NCI-H748 (cell line): ENCODE data around the gene OR1A1.
"Not testable (repeated sequence)": the region's sequence is repeated elsewhere in the genome, so short reads cannot be mapped to it uniquely, and the experiment has no call there.

Experiments used
- DNase-seq: peaks from one replicate; lab custom pipeline; 2025; ENCODE audit not compliant: unreplicated experiment; lab: John Stamatoyannopoulos, UW

OR1A1 gene, protein sequence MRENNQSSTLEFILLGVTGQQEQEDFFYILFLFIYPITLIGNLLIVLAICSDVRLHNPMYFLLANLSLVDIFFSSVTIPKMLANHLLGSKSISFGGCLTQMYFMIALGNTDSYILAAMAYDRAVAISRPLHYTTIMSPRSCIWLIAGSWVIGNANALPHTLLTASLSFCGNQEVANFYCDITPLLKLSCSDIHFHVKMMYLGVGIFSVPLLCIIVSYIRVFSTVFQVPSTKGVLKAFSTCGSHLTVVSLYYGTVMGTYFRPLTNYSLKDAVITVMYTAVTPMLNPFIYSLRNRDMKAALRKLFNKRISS

GRCh38 chr17:3207367-3207766 is at the start of gene OR1A1:
TSS of gene OR1A1 (plus strand) at chr17:3207667. CDS start at chr17:3215621, 7,954 bp downstream.
- DNase-seq, result no peak

DNA sequence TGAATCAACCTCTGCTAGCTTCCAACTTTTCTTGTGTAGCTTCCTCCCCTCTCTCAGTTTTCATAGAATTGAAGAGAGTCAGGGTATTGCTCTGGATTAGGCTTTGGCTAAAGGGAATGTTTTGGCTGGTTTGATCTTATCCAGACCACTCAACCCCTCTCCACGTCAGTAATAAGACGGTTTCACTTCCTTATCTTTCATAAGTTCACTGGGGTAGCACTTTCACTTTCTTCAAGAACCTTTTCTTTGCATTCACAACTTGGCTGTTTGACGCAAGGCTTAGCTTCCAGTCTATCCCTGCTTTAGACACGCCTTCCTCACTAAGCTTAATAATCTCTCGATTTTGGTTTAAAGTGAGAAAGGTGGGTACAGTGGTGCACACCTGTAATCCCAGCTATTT is 39.9 kb upstream of the OR1A1 start:
- no peak for DNase-seq

- no peak for DNase-seq
Observed at GRCh38 chr17:3189961-3190360, 17.5 kb upstream of the OR1A1 start.

- no peak for DNase-seq
Observed at GRCh38 chr17:3197219-3197618, 10.2 kb upstream of the OR1A1 start, which contains the start of gene OR1A2. TSS of gene OR1A2 (plus strand) at chr17:3197519. CDS start at chr17:3197519, 0 bp downstream.

GRCh38 chr17:3208484-3208883 is 1.0 kb downstream of the OR1A1 start:
- DNase-seq, result no peak

DNA sequence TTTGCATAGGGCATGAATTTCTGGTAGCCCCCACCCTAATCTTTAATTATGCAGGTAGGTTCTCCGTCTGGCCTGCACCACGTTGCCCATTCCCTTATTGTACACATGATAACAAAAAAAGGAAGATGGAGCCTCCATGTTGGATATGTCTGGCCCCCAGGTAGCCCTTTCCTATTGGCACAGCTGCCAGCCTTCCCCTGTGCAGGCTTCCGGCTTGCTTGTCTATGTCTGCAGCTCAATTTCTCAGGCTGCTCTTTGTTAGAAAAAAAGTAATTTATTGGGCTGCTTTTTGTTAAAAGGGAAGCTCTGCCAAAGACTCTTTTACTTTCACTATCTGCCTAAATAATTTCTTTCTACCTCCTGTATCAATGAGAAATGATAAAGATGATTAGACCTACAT is 5.5 kb downstream of the OR1A1 start:
- DNase-seq, result no peak

DNA sequence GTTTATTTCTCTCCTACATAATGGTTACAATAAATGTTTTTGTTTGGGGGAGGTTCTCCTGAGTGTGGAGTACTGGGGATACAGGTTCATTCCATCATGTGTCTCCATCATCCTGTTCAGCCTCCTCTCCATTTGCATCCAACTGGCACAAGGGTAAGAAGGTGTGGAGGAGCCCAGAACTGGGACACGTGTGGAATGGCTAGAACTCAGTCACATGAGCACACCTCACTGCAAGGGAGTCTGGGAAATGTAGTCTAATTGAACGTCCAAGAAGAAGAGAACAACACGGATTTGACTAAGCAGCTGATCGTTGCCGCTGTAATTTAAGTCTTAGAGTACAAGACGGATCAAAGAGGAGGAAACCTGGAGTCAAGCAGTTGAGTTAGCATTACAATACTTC is 6.1 kb downstream of the OR1A1 start:
- DNase-seq, result no peak

DNA sequence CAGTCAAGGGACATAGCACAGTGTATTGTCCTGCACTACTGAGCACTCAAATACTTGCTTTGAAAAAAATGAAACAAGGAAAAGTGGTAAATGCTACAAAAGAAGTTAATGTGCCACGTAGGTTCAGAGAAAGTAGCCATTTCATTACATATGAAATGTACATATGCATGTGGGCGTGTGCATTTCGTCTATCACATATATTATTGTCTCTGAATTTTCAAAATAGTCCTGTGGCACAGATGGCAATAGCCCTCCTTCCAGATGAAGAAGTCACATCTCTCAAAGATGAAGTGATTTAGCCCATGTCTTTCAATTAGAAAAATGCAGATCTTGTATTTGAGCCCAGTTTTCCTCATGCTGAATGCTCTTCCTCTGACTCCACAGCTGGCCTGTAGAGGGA is 12.5 kb downstream of the OR1A1 start:
- DNase-seq, result not testable (repeated sequence)

DNA sequence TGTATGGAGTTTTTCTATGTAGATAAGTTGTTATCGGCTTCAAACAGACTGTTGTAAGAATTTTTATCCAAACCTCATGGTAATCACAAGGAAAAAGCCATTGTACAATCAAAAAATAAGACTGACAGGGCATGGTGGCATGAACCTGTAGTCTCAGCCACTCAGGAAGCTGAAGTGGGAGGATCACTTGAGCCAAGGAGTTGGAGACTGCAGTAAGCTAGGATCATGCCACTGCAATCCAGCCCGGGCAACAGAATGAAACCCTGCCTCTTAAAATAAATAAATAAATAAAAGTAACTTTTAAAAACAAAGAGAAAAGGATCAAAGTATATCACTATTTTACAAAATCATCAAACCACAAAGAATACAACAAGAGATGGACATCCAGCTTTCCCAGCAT is 14.4 kb downstream of the OR1A1 start:
- no peak for DNase-seq

DNA sequence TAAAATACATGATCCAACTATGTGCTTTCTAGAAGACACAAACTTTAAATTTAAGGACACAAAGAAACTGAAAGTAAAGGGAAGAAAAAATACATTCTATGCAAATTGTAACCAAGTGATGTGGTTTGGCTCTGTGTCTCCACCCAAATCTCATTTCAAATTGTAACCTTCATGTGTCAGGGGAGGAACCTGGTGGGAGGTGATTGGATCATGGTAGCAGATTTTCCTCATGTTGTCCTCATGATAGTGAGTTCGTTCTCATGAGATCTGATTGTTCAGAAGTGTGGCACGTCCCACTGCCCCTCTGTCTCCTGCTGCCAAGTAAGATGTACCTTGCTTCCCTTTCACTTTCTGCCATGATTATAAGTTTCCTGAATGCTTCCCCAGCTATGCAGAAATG is 15.0 kb downstream of the OR1A1 start:
- DNase-seq, result no peak

GRCh38 chr17:3224721-3225352 is 17.4 kb downstream of the OR1A1 start:
- DNase-seq, result not testable (repeated sequence)

- DNase-seq, result not testable (repeated sequence)
Observed at GRCh38 chr17:3232300-3232699, 24.8 kb downstream of the OR1A1 start.

- DNase-seq, result not testable (repeated sequence)
Observed at GRCh38 chr17:3238685-3239084, 31.2 kb downstream of the OR1A1 start.

DNA sequence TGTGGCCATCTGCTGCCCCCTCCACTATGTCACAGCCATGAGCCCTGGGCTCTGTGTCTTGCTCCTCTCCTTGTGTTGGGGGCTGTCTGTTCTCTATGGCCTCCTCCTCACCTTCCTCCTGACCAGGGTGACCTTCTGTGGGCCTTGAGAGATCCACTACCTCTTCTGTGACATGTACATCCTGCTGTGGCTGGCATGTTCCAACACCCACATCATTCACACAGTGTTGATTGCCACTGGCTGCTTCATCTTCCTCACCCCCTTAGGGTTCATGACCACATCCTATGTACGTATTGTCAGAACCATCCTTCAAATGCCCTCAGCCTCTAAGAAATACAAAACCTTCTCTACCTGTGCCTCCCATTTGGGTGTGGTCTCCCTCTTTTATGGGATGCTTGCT is 33.6 kb downstream of the OR1A1 start:
- DNase-seq, result not testable (repeated sequence)

- DNase-seq, result not testable (repeated sequence)
Observed at GRCh38 chr17:3244841-3245240, 37.4 kb downstream of the OR1A1 start.

- not testable (repeated sequence) for DNase-seq
Observed at GRCh38 chr17:3249013-3249412, 41.5 kb downstream of the OR1A1 start.

GRCh38 chr17:3256575-3256974 is 49.1 kb downstream of the OR1A1 start:
- DNase-seq, result no peak

DNA sequence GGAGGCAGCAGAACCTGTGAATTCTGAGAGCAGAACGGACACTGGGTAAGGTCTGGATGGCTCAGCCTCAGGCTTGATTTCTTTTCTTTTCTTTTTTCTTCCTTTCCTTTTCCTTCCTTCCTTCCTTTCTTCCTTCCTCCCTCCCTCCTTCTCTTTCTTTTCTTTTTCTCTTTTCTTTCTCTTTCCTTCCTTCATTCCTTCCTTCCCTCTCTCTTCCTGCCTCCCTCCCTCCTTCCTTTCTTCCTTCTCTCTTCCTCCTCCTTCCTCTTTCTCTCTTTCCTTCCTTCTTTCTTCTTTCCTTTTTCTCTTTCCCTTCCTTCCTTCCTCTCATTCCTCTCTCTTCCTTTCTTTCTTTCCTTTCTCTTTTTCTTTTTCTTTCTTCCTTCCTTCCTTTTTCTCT is 52.7 kb downstream of the OR1A1 start:
- DNase-seq, result no peak

GRCh38 chr17:3260600-3260999 is 53.1 kb downstream of the OR1A1 start:
- no peak for DNase-seq
